ENCODE measurements around the gene ZNF500.

ZNF500 gene

GRCh38 chr16:4728676-4729075 is 38.3 kb downstream of the ZNF500 start:
- Mint-ChIP-seq H3K4me1 (ENCODE audit: low read depth) (peaks cover 10% of the 10 kb centered on the region), H3K36me3 (ENCODE audit: low read depth) (peaks cover 24% of the 10 kb centered on the region), H3K9me3 (no peaks in the 10 kb centered on the region), H3K27me3 (no peaks in the 10 kb centered on the region), H3K4me3 (no peak overlapping the region), H3K27ac (no peak overlapping the region)

GRCh38 chr16:4726616-4727015 is 40.3 kb downstream of the ZNF500 start:
- no peak overlapping the region for H3K4me3 Mint-ChIP-seq
- H3K36me3 Mint-ChIP-seq (ENCODE audit: low read depth), result peaks cover 24% of the 10 kb centered on the region
- H3K4me1 Mint-ChIP-seq (ENCODE audit: low read depth), result no peaks in the 10 kb centered on the region
- H3K27ac Mint-ChIP-seq, result no peak overlapping the region
- H3K9me3 Mint-ChIP-seq, result no peaks in the 10 kb centered on the region
- H3K27me3 Mint-ChIP-seq, result no peaks in the 10 kb centered on the region

GRCh38 chr16:4724661-4725270 is 42.2 kb downstream of the ZNF500 start:
- H3K9me3 Mint-ChIP-seq, result no peaks in the 10 kb centered on the region
- H3K36me3 Mint-ChIP-seq (ENCODE audit: low read depth), result peaks cover 19% of the 10 kb centered on the region
- H3K4me1 Mint-ChIP-seq (ENCODE audit: low read depth), result no peaks in the 10 kb centered on the region
- H3K4me3 Mint-ChIP-seq, result no peak overlapping the region
- H3K27ac Mint-ChIP-seq, result no peak overlapping the region
- H3K27me3 Mint-ChIP-seq, result no peaks in the 10 kb centered on the region

- Mint-ChIP-seq H3K27me3 (no peaks in the 10 kb centered on the region), H3K4me1 (ENCODE audit: low read depth) (no peaks in the 10 kb centered on the region), H3K9me3 (no peaks in the 10 kb centered on the region), H3K4me3 (no peak overlapping the region), H3K36me3 (ENCODE audit: low read depth) (peaks cover 12% of the 10 kb centered on the region), H3K27ac (no peak overlapping the region)
Observed at GRCh38 chr16:4723071-4723767, 43.7 kb downstream of the ZNF500 start.

- H3K9me3 Mint-ChIP-seq, result no peaks in the 10 kb centered on the region
- H3K36me3 Mint-ChIP-seq (ENCODE audit: low read depth), result peaks cover 12% of the 10 kb centered on the region
- no peak overlapping the region for H3K27ac Mint-ChIP-seq
- H3K4me1 Mint-ChIP-seq (ENCODE audit: low read depth), result no peaks in the 10 kb centered on the region
- no peak overlapping the region for H3K4me3 Mint-ChIP-seq
- no peaks in the 10 kb centered on the region for H3K27me3 Mint-ChIP-seq
Observed at GRCh38 chr16:4718466-4718865, 48.5 kb downstream of the ZNF500 start.

- Mint-ChIP-seq H3K27me3 (no peaks in the 10 kb centered on the region), H3K27ac (no peak overlapping the region), H3K9me3 (no peaks in the 10 kb centered on the region), H3K4me1 (ENCODE audit: low read depth) (no peaks in the 10 kb centered on the region), H3K36me3 (ENCODE audit: low read depth) (peaks cover 29% of the 10 kb centered on the region), H3K4me3 (no peak overlapping the region)
Observed at GRCh38 chr16:4714996-4715395, 52.0 kb downstream of the ZNF500 start.

GRCh38 chr16:4713663-4714501 is 53.1 kb downstream of the ZNF500 start:
- Mint-ChIP-seq H3K4me1 (ENCODE audit: low read depth) (no peaks in the 10 kb centered on the region), H3K36me3 (ENCODE audit: low read depth) (peaks cover 36% of the 10 kb centered on the region), H3K4me3 (no peak overlapping the region)

GRCh38 chr16:4709481-4709880 is 57.5 kb downstream of the ZNF500 start:
- no peaks in the 10 kb centered on the region for H3K9me3 Mint-ChIP-seq
- H3K4me1 Mint-ChIP-seq (ENCODE audit: low read depth), result no peaks in the 10 kb centered on the region
- H3K27ac Mint-ChIP-seq, result no peak overlapping the region
- H3K36me3 Mint-ChIP-seq (ENCODE audit: low read depth), result peaks cover 40% of the 10 kb centered on the region
- H3K4me3 Mint-ChIP-seq, result no peak overlapping the region
- H3K27me3 Mint-ChIP-seq, result no peaks in the 10 kb centered on the region

More at GRCh38 chr16:4713663-4714501, 53.1 kb downstream of the ZNF500 start:
- Mint-ChIP-seq H3K27ac (no peak overlapping the region), H3K9me3 (no peaks in the 10 kb centered on the region), H3K27me3 (no peaks in the 10 kb centered on the region)

- Mint-ChIP-seq H3K9me3 (no peaks in the 10 kb centered on the region), H3K27ac (no peak overlapping the region), H3K36me3 (ENCODE audit: low read depth) (peaks cover 34% of the 10 kb centered on the region), H3K27me3 (no peaks in the 10 kb centered on the region), H3K4me1 (ENCODE audit: low read depth) (no peaks in the 10 kb centered on the region), H3K4me3 (no peak overlapping the region)
Observed at GRCh38 chr16:4706871-4707270, 60.1 kb downstream of the ZNF500 start.

- Mint-ChIP-seq H3K27me3 (no peaks in the 10 kb centered on the region), H3K4me3 (no peak overlapping the region), H3K36me3 (ENCODE audit: low read depth) (peaks cover 26% of the 10 kb centered on the region), H3K9me3 (no peaks in the 10 kb centered on the region), H3K4me1 (ENCODE audit: low read depth) (peaks cover 7% of the 10 kb centered on the region), H3K27ac (no peak overlapping the region)
Observed at GRCh38 chr16:4704913-4705312, 62.0 kb downstream of the ZNF500 start.

- peaks cover 11% of the 10 kb centered on the region for H3K4me1 Mint-ChIP-seq (ENCODE audit: low read depth)
Observed at GRCh38 chr16:4704491-4704890, 62.5 kb downstream of the ZNF500 start.

GRCh38 chr16:4703906-4704305 is 63.1 kb downstream of the ZNF500 start:
- Mint-ChIP-seq H3K4me3 (no peak overlapping the region), H3K27ac (no peak overlapping the region), H3K27me3 (no peaks in the 10 kb centered on the region), H3K36me3 (ENCODE audit: low read depth) (peaks cover 28% of the 10 kb centered on the region), H3K4me1 (ENCODE audit: low read depth) (peaks cover 12% of the 10 kb centered on the region), H3K9me3 (no peaks in the 10 kb centered on the region)

More at GRCh38 chr16:4704491-4704890, 62.5 kb downstream of the ZNF500 start:
- Mint-ChIP-seq H3K27me3 (no peaks in the 10 kb centered on the region), H3K36me3 (ENCODE audit: low read depth) (peaks cover 26% of the 10 kb centered on the region), H3K9me3 (no peaks in the 10 kb centered on the region), H3K27ac (no peak overlapping the region), H3K4me3 (no peak overlapping the region)

GRCh38 chr16:4702466-4702808 is 64.5 kb downstream of the ZNF500 start:
- Mint-ChIP-seq H3K27ac (no peak overlapping the region), H3K4me3 (no peak overlapping the region), H3K9me3 (no peaks in the 10 kb centered on the region), H3K36me3 (ENCODE audit: low read depth) (peaks cover 26% of the 10 kb centered on the region), H3K27me3 (no peaks in the 10 kb centered on the region), H3K4me1 (ENCODE audit: low read depth) (peaks cover 12% of the 10 kb centered on the region)

GRCh38 chr16:4701791-4702465 is 65.0 kb downstream of the ZNF500 start:
- Mint-ChIP-seq H3K9me3 (no peaks in the 10 kb centered on the region), H3K36me3 (ENCODE audit: low read depth) (peaks cover 23% of the 10 kb centered on the region), H3K4me3 (no peak overlapping the region), H3K4me1 (ENCODE audit: low read depth) (peaks cover 12% of the 10 kb centered on the region), H3K27ac (no peak overlapping the region), H3K27me3 (no peaks in the 10 kb centered on the region)
